Measurements from ENCODE around the gene MEIOB.
"Not testable (repeated sequence)": the region's sequence is repeated elsewhere in the genome, so short reads cannot be mapped to it uniquely, and the experiment has no call there.

MEIOB gene

GRCh38 chr16:1906055-1906845 lies 34.3 kb upstream of the MEIOB start:
- H3K9me3 ChIP-seq (ENCODE audit: low read length), result no peaks in the 10 kb centered on the region
- no peak overlapping the region for H3K9ac ChIP-seq (ENCODE audit: low read length)
- no peak overlapping the region for H3K27ac ChIP-seq (ENCODE audit: low read depth, low read length)
- H3K36me3 ChIP-seq (ENCODE audit: insufficient read depth, low read length), result no peaks in the 10 kb centered on the region
- H3K4me1 ChIP-seq (ENCODE audit: insufficient read depth, low read length), result no peaks in the 10 kb centered on the region
- peaks cover 0 to 26% of the 10 kb centered on the region in 2 donors for H3K27me3 ChIP-seq (ENCODE audit: control insufficient read depth in 1 of 2, insufficient read depth in 2 of 2, low read length in 2 of 2)
- no peak overlapping the region for H3K4me3 ChIP-seq (ENCODE audit: low read depth in 1 of 2, low read length in 2 of 2)

- H3K9me3 ChIP-seq (ENCODE audit: low read length), result no peaks in the 10 kb centered on the region
- H3K27ac ChIP-seq (ENCODE audit: low read depth, low read length), result no peak overlapping the region
- H3K4me3 ChIP-seq (ENCODE audit: low read depth in 1 of 2, low read length in 2 of 2), result no peak overlapping the region
- H3K9ac ChIP-seq (ENCODE audit: low read length), result no peak overlapping the region
- peaks cover 0 to 23% of the 10 kb centered on the region in 2 donors for H3K27me3 ChIP-seq (ENCODE audit: control insufficient read depth in 1 of 2, insufficient read depth in 2 of 2, low read length in 2 of 2)
- no peaks in the 10 kb centered on the region for H3K36me3 ChIP-seq (ENCODE audit: insufficient read depth, low read length)
- no peaks in the 10 kb centered on the region for H3K4me1 ChIP-seq (ENCODE audit: insufficient read depth, low read length)
Observed at GRCh38 chr16:1903845-1904840, 32.2 kb upstream of the MEIOB start.

GRCh38 chr16:1903220-1903574 lies 31.2 kb upstream of the MEIOB start:
- no peaks in the 10 kb centered on the region for H3K4me1 ChIP-seq (ENCODE audit: insufficient read depth, low read length)
- peaks cover 0 to 16% of the 10 kb centered on the region in 2 donors for H3K27me3 ChIP-seq (ENCODE audit: control insufficient read depth in 1 of 2, insufficient read depth in 2 of 2, low read length in 2 of 2)
- no peaks in the 10 kb centered on the region for H3K9me3 ChIP-seq (ENCODE audit: low read length)
- H3K4me3 ChIP-seq (ENCODE audit: low read depth in 1 of 2, low read length in 2 of 2), result no peak overlapping the region
- H3K27ac ChIP-seq (ENCODE audit: low read depth, low read length), result no peak overlapping the region
- no peak overlapping the region for H3K9ac ChIP-seq (ENCODE audit: low read length)
- no peaks in the 10 kb centered on the region for H3K36me3 ChIP-seq (ENCODE audit: insufficient read depth, low read length)

- Histone ChIP-seq H3K9me3 (ENCODE audit: low read length) (no peaks in the 10 kb centered on the region), H3K27ac (ENCODE audit: low read depth, low read length) (no peak overlapping the region), H3K4me1 (ENCODE audit: insufficient read depth, low read length) (no peaks in the 10 kb centered on the region), H3K27me3 (ENCODE audit: control insufficient read depth in 1 of 2, insufficient read depth in 2 of 2, low read length in 2 of 2) (peaks cover 0 to 11% of the 10 kb centered on the region in 2 donors), H3K4me3 (ENCODE audit: low read depth in 1 of 2, low read length in 2 of 2) (no peak overlapping the region), H3K36me3 (ENCODE audit: insufficient read depth, low read length) (no peaks in the 10 kb centered on the region), H3K9ac (ENCODE audit: low read length) (no peak overlapping the region)
Observed at GRCh38 chr16:1902547-1903219, 30.7 kb upstream of the MEIOB start.

DNA sequence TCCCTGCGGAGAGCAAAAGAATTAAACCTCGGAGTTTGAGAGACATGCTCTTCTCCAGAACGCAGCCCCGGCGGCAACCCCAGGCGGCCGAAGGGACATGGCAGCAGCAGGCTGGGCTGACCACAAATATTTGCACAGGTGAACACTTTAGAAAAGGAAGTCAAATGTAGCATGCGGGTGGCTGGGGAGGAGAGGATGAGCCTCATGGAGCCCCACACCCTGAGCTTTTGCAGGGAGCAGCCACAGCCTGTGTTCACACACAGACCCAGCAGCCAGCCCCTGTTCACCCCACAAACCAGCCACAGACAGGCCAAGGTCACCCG lies 28.4 kb upstream of the MEIOB start:
- H3K36me3 ChIP-seq (ENCODE audit: insufficient read depth, low read length), result no peaks in the 10 kb centered on the region
- no peaks in the 10 kb centered on the region for H3K9me3 ChIP-seq (ENCODE audit: low read length)
- H3K27me3 ChIP-seq (ENCODE audit: control insufficient read depth in 1 of 2, insufficient read depth in 2 of 2, low read length in 2 of 2), result peaks cover 0 to 4% of the 10 kb centered on the region in 2 donors
- H3K27ac ChIP-seq (ENCODE audit: low read depth, low read length), result no peak overlapping the region
- H3K4me3 ChIP-seq (ENCODE audit: low read depth in 1 of 2, low read length in 2 of 2), result no peak overlapping the region
- H3K9ac ChIP-seq (ENCODE audit: low read length), result no peak overlapping the region
- H3K4me1 ChIP-seq (ENCODE audit: insufficient read depth, low read length), result no peaks in the 10 kb centered on the region

DNA sequence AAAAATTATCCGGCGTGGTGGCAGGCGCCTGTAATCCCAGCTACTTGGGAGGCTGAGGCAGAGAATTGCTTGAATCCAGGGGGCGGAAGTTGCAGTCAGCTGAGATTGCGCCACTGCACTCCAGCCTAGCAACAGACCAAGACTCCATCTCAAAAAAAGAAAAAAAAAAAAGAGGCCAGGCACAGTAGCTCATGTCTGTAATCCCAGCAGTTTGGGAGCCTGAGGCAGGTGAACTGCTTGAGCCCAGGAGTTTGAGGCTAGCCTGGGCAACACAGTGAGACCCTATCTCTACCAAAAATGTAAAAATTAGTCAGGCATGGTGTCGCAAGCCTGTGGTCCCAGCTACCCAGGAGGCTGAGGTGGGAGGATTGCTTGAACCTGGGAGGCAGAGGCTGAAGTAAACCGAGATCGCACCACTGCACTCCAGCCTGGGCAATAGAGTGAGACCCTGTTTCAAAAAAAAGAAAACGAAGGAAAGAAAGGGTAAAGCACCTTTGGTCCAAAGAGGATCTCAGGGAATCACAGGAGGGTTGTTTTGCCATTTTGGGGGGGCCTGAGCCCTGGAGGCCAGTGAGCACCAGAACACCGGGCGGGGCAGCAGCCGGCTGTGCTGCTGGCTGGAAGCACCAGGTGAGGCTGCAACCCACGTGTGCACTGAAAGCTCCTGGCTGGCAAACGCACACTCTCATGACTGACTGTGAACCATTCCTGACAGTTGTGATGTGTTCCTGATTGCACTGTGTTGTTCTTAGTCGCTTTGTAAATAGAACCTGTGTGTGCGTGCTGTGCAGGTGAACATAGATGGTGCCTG lies 27.9 kb upstream of the MEIOB start:
- H3K4me1 ChIP-seq (ENCODE audit: insufficient read depth, low read length), result no peaks in the 10 kb centered on the region
- H3K27me3 ChIP-seq (ENCODE audit: control insufficient read depth in 1 of 2, insufficient read depth in 2 of 2, low read length in 2 of 2), result peaks cover 0 to 4% of the 10 kb centered on the region in 2 donors
- no peak overlapping the region for H3K9ac ChIP-seq (ENCODE audit: low read length)
- H3K36me3 ChIP-seq (ENCODE audit: insufficient read depth, low read length), result no peaks in the 10 kb centered on the region
- no peak overlapping the region for H3K4me3 ChIP-seq (ENCODE audit: low read depth in 1 of 2, low read length in 2 of 2)
- no peak overlapping the region for H3K27ac ChIP-seq (ENCODE audit: low read depth, low read length)
- no peaks in the 10 kb centered on the region for H3K9me3 ChIP-seq (ENCODE audit: low read length)

DNA sequence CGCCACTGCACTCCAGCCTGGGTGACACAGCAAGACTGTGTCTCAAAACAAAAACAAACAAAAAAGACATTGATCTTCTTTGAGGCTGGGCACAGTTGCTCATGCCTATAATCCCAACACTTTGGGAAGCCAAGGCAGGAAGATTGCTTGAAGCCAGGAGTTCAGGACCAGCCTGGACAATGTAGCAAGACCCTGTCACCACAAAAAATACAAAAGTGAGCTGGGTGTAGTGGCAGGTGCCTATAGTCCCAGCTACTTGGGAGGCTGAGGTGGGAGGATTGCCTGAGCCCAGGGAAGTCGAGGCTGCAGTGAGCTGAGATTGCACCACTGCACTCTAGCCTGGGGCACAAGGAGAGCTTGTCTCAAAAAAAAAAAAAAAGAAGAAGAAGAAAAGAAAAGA lies 25.7 kb upstream of the MEIOB start:
- not testable (repeated sequence) for H3K4me1 ChIP-seq (ENCODE audit: insufficient read depth, low read length); H3K27ac ChIP-seq (ENCODE audit: low read depth, low read length); H3K9ac ChIP-seq (ENCODE audit: low read length); H3K27me3 ChIP-seq (ENCODE audit: control insufficient read depth in 1 of 2, insufficient read depth in 2 of 2, low read length in 2 of 2); H3K36me3 ChIP-seq (ENCODE audit: insufficient read depth, low read length); H3K4me3 ChIP-seq (ENCODE audit: low read depth in 1 of 2, low read length in 2 of 2); H3K9me3 ChIP-seq (ENCODE audit: low read length)

DNA sequence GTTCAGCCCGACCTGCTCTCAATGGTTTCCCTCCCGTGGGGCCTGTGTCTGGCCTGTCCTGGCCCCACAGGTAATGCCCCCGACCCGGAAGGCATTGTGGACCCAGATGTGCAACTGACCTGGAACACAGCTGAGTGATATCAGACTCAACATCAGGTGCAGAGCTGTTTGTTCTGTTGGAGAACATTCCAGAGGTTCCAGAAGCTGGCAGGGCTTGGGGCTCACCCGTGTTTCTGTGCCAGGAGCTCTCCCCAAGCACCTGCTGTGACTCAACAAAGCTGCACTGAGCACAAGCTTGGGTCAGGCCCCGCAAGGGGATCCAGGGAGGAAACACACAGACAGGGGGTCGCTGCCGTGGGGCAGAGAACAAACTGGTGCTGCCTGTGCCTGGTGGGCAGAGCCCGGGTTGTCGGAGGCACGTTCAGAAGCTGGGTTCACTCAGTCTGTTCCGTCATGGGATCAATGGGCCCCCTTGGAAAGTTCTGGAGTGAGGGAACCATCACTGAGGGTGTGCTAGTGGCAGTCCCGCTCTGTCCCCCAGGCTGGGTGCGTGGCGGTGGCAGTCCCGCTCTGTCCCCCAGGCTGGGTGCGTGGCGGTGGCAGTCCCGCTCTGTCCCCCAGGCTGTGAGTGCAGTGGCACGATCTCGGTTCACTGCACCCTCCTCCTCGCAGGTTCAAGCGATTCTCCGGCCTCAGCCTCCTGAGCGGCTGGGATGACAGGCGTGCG lies 24.1 kb upstream of the MEIOB start:
- H3K9ac ChIP-seq (ENCODE audit: low read length), result no peak overlapping the region
- H3K4me3 ChIP-seq (ENCODE audit: low read depth in 1 of 2, low read length in 2 of 2), result no peak overlapping the region
- H3K27ac ChIP-seq (ENCODE audit: low read depth, low read length), result no peak overlapping the region
- H3K4me1 ChIP-seq (ENCODE audit: insufficient read depth, low read length), result no peaks in the 10 kb centered on the region
- no peaks in the 10 kb centered on the region for H3K36me3 ChIP-seq (ENCODE audit: insufficient read depth, low read length)
- no peaks in the 10 kb centered on the region for H3K9me3 ChIP-seq (ENCODE audit: low read length)
- H3K27me3 ChIP-seq (ENCODE audit: control insufficient read depth in 1 of 2, insufficient read depth in 2 of 2, low read length in 2 of 2), result peaks cover 0 to 4% of the 10 kb centered on the region in 2 donors

DNA sequence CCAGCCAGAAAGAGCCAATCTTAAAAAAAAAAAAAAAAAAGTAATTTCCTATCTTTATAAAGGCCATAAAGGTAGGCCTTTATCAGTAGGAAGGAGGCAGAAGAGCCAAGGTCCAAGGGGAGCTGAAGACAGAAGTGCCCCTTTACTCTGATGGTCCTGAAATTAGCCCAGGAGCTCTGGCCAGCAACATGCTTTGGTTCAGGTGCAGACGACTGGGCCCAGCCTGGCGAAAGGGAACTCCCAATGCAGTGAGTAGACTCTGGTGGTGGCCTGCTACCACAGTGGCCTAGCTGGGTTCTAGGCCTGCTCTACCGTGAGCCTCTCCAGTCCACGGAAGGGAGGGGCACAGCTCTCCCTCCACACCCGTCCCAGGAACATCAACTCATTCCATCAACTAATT lies 23.1 kb upstream of the MEIOB start:
- Histone ChIP-seq H3K4me1 (ENCODE audit: insufficient read depth, low read length) (no peaks in the 10 kb centered on the region), H3K4me3 (ENCODE audit: low read depth in 1 of 2, low read length in 2 of 2) (no peak overlapping the region), H3K9ac (ENCODE audit: low read length) (no peak overlapping the region), H3K36me3 (ENCODE audit: insufficient read depth, low read length) (no peaks in the 10 kb centered on the region), H3K9me3 (ENCODE audit: low read length) (no peaks in the 10 kb centered on the region), H3K27ac (ENCODE audit: low read depth, low read length) (no peak overlapping the region), H3K27me3 (ENCODE audit: control insufficient read depth in 1 of 2, insufficient read depth in 2 of 2, low read length in 2 of 2) (peaks cover 0 to 4% of the 10 kb centered on the region in 2 donors)

- Histone ChIP-seq H3K4me3 (ENCODE audit: low read depth in 1 of 2, low read length in 2 of 2) (no peak overlapping the region), H3K4me1 (ENCODE audit: insufficient read depth, low read length) (no peaks in the 10 kb centered on the region), H3K27me3 (ENCODE audit: control insufficient read depth in 1 of 2, insufficient read depth in 2 of 2, low read length in 2 of 2) (no peaks in the 10 kb centered on the region), H3K27ac (ENCODE audit: low read depth, low read length) (no peak overlapping the region), H3K36me3 (ENCODE audit: insufficient read depth, low read length) (no peaks in the 10 kb centered on the region), H3K9me3 (ENCODE audit: low read length) (no peaks in the 10 kb centered on the region), H3K9ac (ENCODE audit: low read length) (no peak overlapping the region)
Observed at GRCh38 chr16:1890708-1891050, 18.7 kb upstream of the MEIOB start.

Data from muscle layer of colon (tissue), 2 donors.